Neural crest cell (in vitro differentiated cells): ENCODE measurements around the gene RRP1. TPM values are rescaled to one million over a fixed set of nuclear protein-coding genes. Genes with fewer than 3 reads are reported as not detected.
"Not testable (repeated sequence)": the region's sequence is repeated elsewhere in the genome, so short reads cannot be mapped to it uniquely, and the experiment has no call there.

ENCODE experiments used
- DNase-seq: peaks from one replicate; pipeline ENCODE4 v3.0.0; 2021; ENCODE audit warnings: low read depth, mixed read lengths, low spot score
- H3K27ac Mint-ChIP-seq: one replicate; pipeline ENCODE4 v1.8.0; 2021; ENCODE audit warnings: mild to moderate bottlenecking, mixed read lengths; ENCODE audit not compliant: unreplicated experiment
- H3K27me3 Mint-ChIP-seq: 2 replicates; pipeline ENCODE4 v1.8.0; 2021; ENCODE audit warnings: low read depth, mild to moderate bottlenecking, mixed read lengths
- H3K36me3 Mint-ChIP-seq: 2 replicates; pipeline ENCODE4 v1.8.0; 2021; ENCODE audit warnings: low read depth, mild to moderate bottlenecking, mixed read lengths
- H3K4me1 Mint-ChIP-seq: 2 replicates; pipeline ENCODE4 v1.8.0; 2021; ENCODE audit warnings: mixed read lengths
- H3K4me3 Mint-ChIP-seq: one replicate; pipeline ENCODE4 v1.8.0; 2021; ENCODE audit warnings: mild to moderate bottlenecking, mixed read lengths
- H3K9me3 Mint-ChIP-seq: 2 replicates; pipeline ENCODE4 v1.8.0; 2021; ENCODE audit warnings: mixed read lengths
- CTCF ChIP-seq: fragments of 200-600 bp; sonication (generic); conservative IDR thresholded peaks from 2 replicates; pipeline ENCODE4 v1.5.0; 2021; ENCODE audit warnings: antibody characterized with exemption, mild to moderate bottlenecking
- total RNA-seq: library from RNA; stranded (reverse); gene quantifications from 2 replicates; pipeline ENCODE4 v1.2.1, GENCODE V29; 2021

Gene RRP1
- total RNA-seq, 1 donor from 2014 or later = 49.0 TPM

- DNase-seq = no peak
- Mint-ChIP-seq H3K4me3 (no peak overlapping the region), H3K9me3 (no peaks in the 10 kb centered on the region), H3K36me3 (no peaks in the 10 kb centered on the region), H3K4me1 (no peaks in the 10 kb centered on the region), H3K27me3 (peaks cover 4% of the 10 kb centered on the region), H3K27ac (no peak overlapping the region)
- TF ChIP-seq CTCF = no peak
These were observed 47.2 kb downstream of the RRP1 start for GRCh38 chr21:43836616-43837015.

- no peaks in the 10 kb centered on the region for H3K9me3 Mint-ChIP-seq
These were observed 50.9 kb downstream of the RRP1 start for GRCh38 chr21:43840259-43840658.

GRCh38 chr21:43842742-43843141, 53.4 kb downstream of the RRP1 start:
- Mint-ChIP-seq H3K27ac (no peak overlapping the region), H3K9me3 (no peaks in the 10 kb centered on the region), H3K27me3 (no peaks in the 10 kb centered on the region), H3K4me1 (no peaks in the 10 kb centered on the region), H3K36me3 (no peaks in the 10 kb centered on the region), H3K4me3 (no peak overlapping the region)
- no peak for TF ChIP-seq CTCF
- no peak for DNase-seq

More at GRCh38 chr21:43840259-43840658, 50.9 kb downstream of the RRP1 start:
- Mint-ChIP-seq H3K27ac (no peak overlapping the region), H3K27me3 (peaks cover 4% of the 10 kb centered on the region), H3K4me1 (no peaks in the 10 kb centered on the region), H3K4me3 (no peak overlapping the region), H3K36me3 (no peaks in the 10 kb centered on the region)
- no peak for DNase-seq
- no peak for TF ChIP-seq CTCF

GRCh38 chr21:43844906-43845305, 55.5 kb downstream of the RRP1 start:
- H3K4me1 Mint-ChIP-seq, H3K36me3 Mint-ChIP-seq, H3K9me3 Mint-ChIP-seq, H3K27me3 Mint-ChIP-seq, H3K27ac Mint-ChIP-seq, H3K4me3 Mint-ChIP-seq, DNase-seq: not testable (repeated sequence)

GRCh38 chr21:43845386-43845785, 56.0 kb downstream of the RRP1 start:
- Mint-ChIP-seq H3K36me3 (no peaks in the 10 kb centered on the region), H3K9me3 (peaks cover 4% of the 10 kb centered on the region), H3K27ac (no peak overlapping the region), H3K27me3 (no peaks in the 10 kb centered on the region), H3K4me1 (no peaks in the 10 kb centered on the region), H3K4me3 (no peak overlapping the region)
- DNase-seq = no peak
- no peak for TF ChIP-seq CTCF

GRCh38 chr21:43846430-43846829, 57.1 kb downstream of the RRP1 start:
- no peak overlapping the region for H3K4me3 Mint-ChIP-seq
- DNase-seq = no peak
- no peak overlapping the region for H3K27ac Mint-ChIP-seq
- no peaks in the 10 kb centered on the region for H3K4me1 Mint-ChIP-seq
- H3K9me3 Mint-ChIP-seq = peaks cover 6% of the 10 kb centered on the region
- H3K27me3 Mint-ChIP-seq = no peaks in the 10 kb centered on the region
- TF ChIP-seq CTCF = no peak
- no peaks in the 10 kb centered on the region for H3K36me3 Mint-ChIP-seq
